GM06990 (cell line): ENCODE results near the gene SOX18.

Experiments
- DNase-seq: peaks from one replicate; pipeline ENCODE4 v3.0.0-alpha.2; 2011; ENCODE audit not compliant: insufficient read length; ENCODE audit errors: extremely low read depth
- H3K27me3 ChIP-seq: replicated peaks from 2 replicates; pipeline ENCODE4 v1.6.0; 2011; ENCODE audit warnings: low read length; ENCODE audit not compliant: control insufficient read depth, insufficient read depth
- H3K36me3 ChIP-seq: 2 replicates; pipeline ENCODE4 v1.5.1; 2011; ENCODE audit warnings: low read length; ENCODE audit not compliant: control insufficient read depth, insufficient read depth
- H3K4me3 ChIP-seq: replicated peaks from 2 replicates; pipeline ENCODE4 v1.5.1; 2011; ENCODE audit warnings: low read depth, mild to moderate bottlenecking, control low read depth, low read length
- CTCF ChIP-seq: IDR thresholded peaks from 2 replicates; pipeline ENCODE4 v1.5.1; 2011; ENCODE audit warnings: low read length, control low read depth, mild to moderate bottlenecking, inconsistent platforms; ENCODE audit not compliant: insufficient read depth, poor library complexity, severe bottlenecking

The SOX18 gene

GRCh38 chr20:64082126-64082731 lies 32.8 kb upstream of the SOX18 start:
- DNase-seq: no peak
- H3K4me3 ChIP-seq: no peak overlapping the region
- peaks cover 4% of the 10 kb centered on the region for H3K27me3 ChIP-seq
- TF ChIP-seq CTCF: no peak
- H3K36me3 ChIP-seq: no peaks in the 10 kb centered on the region

- Histone ChIP-seq H3K4me3 (no peak overlapping the region), H3K27me3 (peaks cover 4% of the 10 kb centered on the region), H3K36me3 (no peaks in the 10 kb centered on the region)
- TF ChIP-seq CTCF: no peak
- no peak for DNase-seq
Measured at GRCh38 chr20:64081624-64081964, 32.2 kb upstream of the SOX18 start.

- no peak for TF ChIP-seq CTCF
- H3K27me3 ChIP-seq: peaks cover 4% of the 10 kb centered on the region
- no peak for DNase-seq
- H3K4me3 ChIP-seq: no peak overlapping the region
- peaks cover 2% of the 10 kb centered on the region for H3K36me3 ChIP-seq
Measured at GRCh38 chr20:64080813-64081623, 31.6 kb upstream of the SOX18 start.

GRCh38 chr20:64080013-64080812 lies 30.8 kb upstream of the SOX18 start, which contains the start of gene OPRL1:
TSS of gene OPRL1 (plus strand) at chr20:64080082. CDS start at chr20:64092721, 12,639 bp downstream.
- DNase-seq: peak; percentile 68
- no peak for TF ChIP-seq CTCF
- Histone ChIP-seq H3K27me3 (peaks cover 4% of the 10 kb centered on the region), H3K36me3 (peaks cover 7% of the 10 kb centered on the region), H3K4me3 (peak within 1 kb of the TSS; percentile 84)

- TF ChIP-seq CTCF: no peak
- H3K4me3 ChIP-seq: peak within 1 kb of the TSS; percentile 84
- peaks cover 11% of the 10 kb centered on the region for H3K36me3 ChIP-seq
- peak; percentile 89 for DNase-seq
- peaks cover 2% of the 10 kb centered on the region for H3K27me3 ChIP-seq
Measured at GRCh38 chr20:64079273-64080012, 30.0 kb upstream of the SOX18 start, which contains the start of gene RGS19. TSS of gene RGS19 (minus strand) at chr20:64079518. CDS start at chr20:64076886, 2,632 bp downstream.
